RWPE1 (cell line): ENCODE data around the gene TGIF1.

ENCODE experiments used
- CTCF ChIA-PET: fragments of 350-600 bp; sonication (Branson Sonifier 250); formaldehyde crosslinking; extraction: SDS; loops from one replicate; lab custom pipeline; 2021; lab: Yijun Ruan, JAX
- POLR2A ChIA-PET: fragments of 400-600 bp; formaldehyde crosslinking; extraction: SDS; loops from one replicate; lab custom pipeline; 2020; ENCODE audit warnings: antibody characterized with exemption; ENCODE audit not compliant: low non-redundant PET; lab: Yijun Ruan, JAX
- DNase-seq: peaks from one replicate; pipeline ENCODE4 v3.0.0; 2012; ENCODE audit warnings: low spot score
- H3K27ac ChIP-seq: fragments of 450-650 bp; 2 replicates; pipeline ENCODE4 v1.5.1; 2017
- CTCF ChIP-seq: fragments of 450-650 bp; conservative IDR thresholded peaks from 2 replicates; pipeline ENCODE4 v1.5.1; 2017; ENCODE audit warnings: low read depth, mild to moderate bottlenecking

The TGIF1 gene

GRCh38 chr18:3426074-3426473 is 23.9 kb upstream of the TGIF1 start:
- no peak overlapping the region for H3K27ac ChIP-seq
- ChIA-PET CTCF (no interaction called here), POLR2A (no interaction called here)
- TF ChIP-seq CTCF, result no peak
- no peak for DNase-seq

GRCh38 chr18:3427944-3428343 is 22.0 kb upstream of the TGIF1 start:
- CTCF ChIA-PET, result no interaction called here
- POLR2A ChIA-PET, result no interaction called here
- no peak for TF ChIP-seq CTCF

GRCh38 chr18:3429121-3429520 is 20.9 kb upstream of the TGIF1 start:
- ChIA-PET POLR2A (no interaction called here), CTCF (interaction anchor here (0.7 kb wide), 1 partner anchor 49 kb away, joined by 4 read pairs; no protein-coding TSS in a partner anchor)
- TF ChIP-seq CTCF, result no peak
- DNase-seq, result no peak
- H3K27ac ChIP-seq, result no peak overlapping the region

More at GRCh38 chr18:3427944-3428343, 22.0 kb upstream of the TGIF1 start:
- H3K27ac ChIP-seq, result no peak overlapping the region
- DNase-seq, result no peak

- H3K27ac ChIP-seq, result no peak overlapping the region
- CTCF ChIA-PET, result no interaction called here
- POLR2A ChIA-PET, result no interaction called here
- DNase-seq, result no peak
- no peak for TF ChIP-seq CTCF
These were observed 15.3 kb upstream of the TGIF1 start for GRCh38 chr18:3434685-3435084.

- ChIA-PET CTCF (interaction anchor here (0.6 kb wide), 1 partner anchor 102 kb away, joined by 3 read pairs; no protein-coding TSS in a partner anchor), POLR2A (no interaction called here)
- DNase-seq, result no peak
- H3K27ac ChIP-seq, result no peak overlapping the region
- TF ChIP-seq CTCF, result no peak
These were observed 9.6 kb upstream of the TGIF1 start for GRCh38 chr18:3440341-3440740.

GRCh38 chr18:3441290-3441689 is 8.7 kb upstream of the TGIF1 start:
- no peak for DNase-seq
- ChIA-PET CTCF (interaction anchor here (0.8 to 1.3 kb wide), 3 partner anchors 10 to 403 kb away, joined by 3 to 5 read pairs (median 3); no protein-coding TSS in a partner anchor), POLR2A (no interaction called here)
- H3K27ac ChIP-seq, result no peak overlapping the region
- TF ChIP-seq CTCF, result no peak
